ENCODE data around the gene SDK1.

The SDK1 gene

DNA sequence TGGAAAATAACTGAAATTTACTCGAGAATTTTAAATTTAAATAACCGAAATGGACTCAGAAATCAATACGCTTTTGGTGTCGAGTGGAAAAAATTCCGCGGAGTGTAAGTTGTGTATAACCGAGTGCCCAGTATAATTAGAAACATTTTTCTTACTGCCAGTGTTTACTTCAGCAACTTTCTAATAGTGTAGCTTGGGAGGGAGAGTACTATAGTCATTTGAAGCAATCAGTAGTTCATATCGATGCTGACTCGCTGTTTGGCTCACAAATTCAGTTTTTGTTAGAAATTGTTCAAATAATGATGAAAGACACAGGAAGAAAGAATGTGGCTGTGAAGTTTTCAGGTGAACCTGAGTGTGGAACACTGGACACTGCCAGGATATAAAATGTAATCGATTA lies 722.5 kb downstream of the SDK1 start:
- Mint-ChIP-seq H3K9me3 (peaks cover 5% of the 10 kb centered on the region), H3K4me3 (no peak overlapping the region), H3K4me1 (no peaks in the 10 kb centered on the region), H3K27ac (no peak overlapping the region), H3K36me3 (no peaks in the 10 kb centered on the region)
- ATAC-seq = no peak
- DNase-seq (ENCODE audit: low spot score in 2 of 2) = no peak

DNA sequence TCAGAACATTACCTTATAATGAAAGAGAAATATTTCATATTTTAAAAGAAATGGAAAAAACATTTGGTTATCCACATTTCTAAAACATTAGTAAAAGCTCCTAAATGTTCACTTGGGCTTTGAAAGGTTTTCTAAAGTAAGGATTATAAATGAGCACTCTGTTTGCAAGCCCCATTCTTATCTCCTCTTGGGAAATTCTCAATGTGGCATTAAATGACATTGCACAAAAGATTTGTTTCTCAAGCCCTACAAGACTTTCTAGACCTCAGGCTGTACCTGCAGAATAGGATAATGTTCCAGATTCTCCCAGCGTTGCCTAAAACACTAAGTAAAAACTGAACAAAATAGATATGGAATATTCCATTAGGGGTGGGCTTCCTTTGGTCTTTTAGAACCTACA lies 723.1 kb downstream of the SDK1 start:
- H3K27ac Mint-ChIP-seq = no peak overlapping the region
- no peaks in the 10 kb centered on the region for H3K36me3 Mint-ChIP-seq

DNA sequence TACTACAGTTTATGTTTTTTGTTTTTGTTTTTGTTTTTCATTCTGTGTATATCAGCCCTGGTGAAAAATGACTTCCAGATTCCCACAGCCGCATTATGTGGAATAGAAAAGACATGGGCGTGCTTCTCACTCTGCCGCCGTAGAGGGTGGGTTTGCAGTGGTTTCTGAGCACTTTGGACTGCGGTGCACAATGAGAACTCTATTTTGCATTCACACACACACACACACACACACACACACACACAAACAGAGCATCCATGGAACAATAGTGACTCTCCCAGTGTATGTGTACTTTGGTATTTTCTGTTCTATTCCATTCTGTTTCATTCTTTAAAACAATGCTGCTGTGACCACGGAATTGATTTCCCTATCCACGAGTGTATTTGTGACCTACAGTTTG lies 723.8 kb downstream of the SDK1 start:
- Mint-ChIP-seq H3K27ac (no peak overlapping the region), H3K9me3 (peaks cover 2% of the 10 kb centered on the region), H3K4me3 (no peak overlapping the region)

More for the DNA sequence above, 723.1 kb downstream of the SDK1 start:
- Mint-ChIP-seq H3K9me3 (peaks cover 2% of the 10 kb centered on the region), H3K4me3 (no peak overlapping the region), H3K4me1 (no peaks in the 10 kb centered on the region)
- ATAC-seq (no peak), DNase-seq (ENCODE audit: low spot score in 2 of 2) (no peak)

DNA sequence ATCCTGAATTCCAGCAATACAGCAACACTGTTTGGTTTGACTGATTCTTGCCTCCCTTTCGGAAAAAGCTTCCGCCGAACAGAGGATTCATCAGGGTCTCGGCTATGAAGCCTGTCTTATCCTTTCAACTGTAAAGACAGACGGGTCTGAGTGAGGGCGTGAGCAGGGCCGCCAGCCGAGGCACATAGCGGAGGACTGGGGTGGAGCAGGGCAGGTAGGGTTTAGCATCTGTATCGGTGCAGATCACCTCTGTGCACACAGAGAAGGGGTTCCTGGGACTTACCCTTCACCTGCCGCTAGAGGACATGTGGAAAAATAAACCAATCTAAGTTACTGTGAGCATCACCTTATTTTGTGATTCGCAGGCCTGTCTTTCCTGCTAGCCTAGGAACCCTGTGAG lies 724.2 kb downstream of the SDK1 start:
- no peak for DNase-seq (ENCODE audit: low spot score in 2 of 2)
- Mint-ChIP-seq H3K27ac (no peak overlapping the region), H3K36me3 (no peaks in the 10 kb centered on the region), H3K9me3 (peaks cover 2% of the 10 kb centered on the region), H3K4me1 (no peaks in the 10 kb centered on the region), H3K4me3 (no peak overlapping the region)
- ATAC-seq = no peak

More for the DNA sequence above, 723.8 kb downstream of the SDK1 start:
- ATAC-seq = no peak
- no peaks in the 10 kb centered on the region for H3K36me3 Mint-ChIP-seq
- DNase-seq (ENCODE audit: low spot score in 2 of 2) = no peak
- no peaks in the 10 kb centered on the region for H3K4me1 Mint-ChIP-seq

DNA sequence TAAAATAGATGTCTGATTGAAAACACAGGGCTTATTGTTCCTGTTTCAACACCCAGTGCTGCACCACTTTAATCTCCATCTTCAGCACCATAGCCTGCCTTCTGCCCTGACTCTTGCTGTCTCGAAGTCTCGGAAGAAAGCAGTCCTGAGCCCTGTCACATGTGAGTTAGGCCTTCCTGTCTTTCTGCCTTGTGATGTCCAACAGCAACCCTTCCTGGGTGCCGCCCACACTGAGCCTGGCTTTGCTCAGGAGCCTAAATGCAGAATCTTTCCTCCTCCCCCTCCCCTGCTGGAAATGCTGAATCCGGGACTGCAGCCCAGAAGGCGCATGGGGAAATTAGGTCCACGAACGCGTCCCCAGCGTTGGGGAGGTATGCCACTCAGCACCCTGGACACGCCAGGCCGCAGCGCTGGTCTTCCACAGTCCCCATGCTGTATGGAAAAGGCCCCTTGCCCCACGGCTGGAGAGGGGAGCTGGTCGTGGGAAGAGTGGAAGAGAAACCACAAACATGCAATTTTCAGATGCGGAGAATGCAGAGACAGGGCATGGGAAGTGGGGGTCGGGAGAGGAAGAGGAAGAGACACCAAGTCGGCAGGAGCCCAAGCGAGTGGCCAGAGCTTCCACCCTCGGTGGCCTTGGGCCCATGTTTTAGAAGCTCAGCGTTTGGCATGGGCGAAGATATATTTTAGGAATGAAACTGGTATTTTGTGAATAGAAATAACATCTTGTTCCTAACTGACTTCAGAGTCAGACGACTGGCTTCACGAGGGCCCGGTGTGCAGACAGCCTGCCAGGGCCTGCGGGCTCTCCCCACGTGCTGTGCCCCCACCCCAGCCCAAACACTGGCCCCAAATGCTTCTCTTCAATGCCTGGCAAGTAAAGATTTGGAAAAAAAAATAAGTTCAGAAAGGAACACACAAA lies 724.9 kb downstream of the SDK1 start:
- no peaks in the 10 kb centered on the region for H3K4me1 Mint-ChIP-seq

DNA sequence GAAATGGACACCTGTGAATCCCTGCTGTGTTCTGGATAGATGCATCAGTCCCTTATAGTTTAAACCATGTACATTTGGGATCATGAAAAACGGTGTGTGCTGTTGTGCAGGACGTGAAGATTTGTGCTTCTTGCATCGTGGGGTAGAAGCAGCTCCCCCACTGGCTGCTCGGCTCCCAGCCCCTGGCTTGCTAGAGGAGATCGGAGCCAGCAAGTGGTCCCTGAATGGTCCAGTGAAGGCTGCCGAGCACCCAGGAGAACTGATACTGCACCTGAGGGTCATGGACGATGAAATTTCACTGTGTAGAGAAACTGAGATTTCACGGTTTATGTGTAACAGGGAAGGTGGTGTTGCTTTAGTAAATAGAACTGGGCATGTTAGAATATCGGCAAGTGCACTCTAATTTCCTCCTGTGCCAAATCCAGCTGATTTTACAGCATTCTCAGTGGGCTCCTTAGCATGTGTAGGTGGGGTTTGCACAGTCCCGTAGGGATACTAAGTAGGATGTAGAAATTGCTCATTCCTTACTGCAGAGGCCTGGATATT lies 726.0 kb downstream of the SDK1 start:
- H3K36me3 Mint-ChIP-seq = no peaks in the 10 kb centered on the region
- H3K27ac Mint-ChIP-seq = no peak overlapping the region
- H3K9me3 Mint-ChIP-seq = no peaks in the 10 kb centered on the region
- DNase-seq (ENCODE audit: low spot score in 2 of 2) (no peak), ATAC-seq (no peak)
- H3K4me1 Mint-ChIP-seq = no peaks in the 10 kb centered on the region
- H3K4me3 Mint-ChIP-seq = no peak overlapping the region

More for the DNA sequence above, 724.9 kb downstream of the SDK1 start:
- peaks cover under 1% of the 10 kb centered on the region for H3K9me3 Mint-ChIP-seq
- DNase-seq (ENCODE audit: low spot score in 2 of 2) (no peak), ATAC-seq (no peak)
- H3K4me3 Mint-ChIP-seq = no peak overlapping the region
- H3K36me3 Mint-ChIP-seq = no peaks in the 10 kb centered on the region
- no peak overlapping the region for H3K27ac Mint-ChIP-seq

DNA sequence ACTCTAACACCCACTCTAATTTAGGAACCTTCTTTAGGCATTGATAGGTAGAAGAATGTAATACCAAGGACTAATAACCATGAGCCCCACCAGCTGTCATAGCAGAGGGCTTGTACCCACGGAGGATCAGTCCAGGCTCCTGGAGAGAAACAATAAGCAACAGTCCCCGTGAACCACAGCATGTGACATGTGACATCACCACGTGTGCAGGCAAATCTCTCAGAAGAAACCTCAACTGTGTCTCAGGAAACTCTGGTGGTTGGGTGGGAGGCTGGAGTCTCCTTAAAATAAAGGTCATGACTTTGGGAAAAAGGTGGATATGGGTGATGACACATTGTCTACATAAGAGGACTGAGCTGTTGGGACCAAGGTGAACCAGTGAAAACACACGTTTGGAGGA lies 727.2 kb downstream of the SDK1 start:
- Mint-ChIP-seq H3K4me1 (no peaks in the 10 kb centered on the region), H3K27ac (no peak overlapping the region), H3K36me3 (no peaks in the 10 kb centered on the region), H3K4me3 (no peak overlapping the region), H3K9me3 (no peaks in the 10 kb centered on the region)
- no peak for ATAC-seq
- no peak for DNase-seq (ENCODE audit: low spot score in 2 of 2)

DNA sequence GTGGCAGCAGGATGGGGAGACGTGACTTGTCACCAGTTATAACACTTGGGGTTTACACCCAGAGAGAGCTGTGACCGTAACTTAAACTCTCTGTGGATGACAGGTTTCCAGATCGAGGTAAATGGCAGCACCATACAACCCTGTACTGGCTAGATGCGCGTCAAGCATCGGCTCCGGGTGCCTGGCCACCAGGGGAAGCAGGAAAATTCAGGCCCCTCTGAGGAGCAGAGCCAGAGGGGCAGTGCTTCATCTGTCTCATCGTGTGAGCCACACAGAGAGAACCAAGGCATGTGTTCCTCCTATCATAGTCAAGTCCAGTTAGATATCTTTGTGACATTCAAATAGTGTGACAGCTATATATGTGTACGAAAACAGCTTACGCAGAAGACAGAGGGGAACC lies 728.9 kb downstream of the SDK1 start:
- DNase-seq (ENCODE audit: low spot score in 2 of 2) (no peak), ATAC-seq (no peak)
- Mint-ChIP-seq H3K27ac (no peak overlapping the region), H3K4me1 (no peaks in the 10 kb centered on the region), H3K36me3 (no peaks in the 10 kb centered on the region), H3K4me3 (no peak overlapping the region), H3K9me3 (no peaks in the 10 kb centered on the region)

DNA sequence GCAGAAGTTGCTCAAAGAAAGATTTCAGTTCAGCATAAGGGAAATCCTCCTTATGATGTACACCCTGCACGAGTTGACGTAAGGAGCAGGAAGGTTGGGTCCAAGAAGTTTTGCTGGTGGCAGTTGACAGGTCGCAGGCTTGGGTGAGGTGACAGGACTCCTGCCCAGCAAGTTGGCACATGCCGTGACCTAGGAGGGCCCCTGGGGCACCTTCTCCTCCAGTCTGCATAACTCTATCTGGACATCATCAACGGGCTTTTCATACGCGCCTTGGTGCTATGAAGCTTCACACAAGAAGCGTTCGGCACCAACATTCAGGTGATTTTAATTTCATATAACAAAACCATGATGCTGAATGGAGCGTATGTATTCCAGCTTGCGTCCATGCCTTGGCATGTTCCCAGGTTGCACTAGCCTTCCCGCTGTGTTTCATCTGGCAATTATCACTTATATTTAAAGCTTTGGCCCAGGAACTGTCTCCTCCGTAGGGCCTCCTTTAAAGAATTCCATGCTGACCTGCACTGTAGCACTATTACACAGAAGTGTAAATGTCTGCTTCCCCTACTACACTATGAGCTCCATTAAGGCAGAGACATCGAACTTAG lies 729.4 kb downstream of the SDK1 start:
- Mint-ChIP-seq H3K36me3 (no peaks in the 10 kb centered on the region), H3K27ac (no peak overlapping the region), H3K4me1 (no peaks in the 10 kb centered on the region), H3K4me3 (no peak overlapping the region), H3K9me3 (no peaks in the 10 kb centered on the region)
- no peak for ATAC-seq
- DNase-seq (ENCODE audit: low spot score in 2 of 2) = no peak

DNA sequence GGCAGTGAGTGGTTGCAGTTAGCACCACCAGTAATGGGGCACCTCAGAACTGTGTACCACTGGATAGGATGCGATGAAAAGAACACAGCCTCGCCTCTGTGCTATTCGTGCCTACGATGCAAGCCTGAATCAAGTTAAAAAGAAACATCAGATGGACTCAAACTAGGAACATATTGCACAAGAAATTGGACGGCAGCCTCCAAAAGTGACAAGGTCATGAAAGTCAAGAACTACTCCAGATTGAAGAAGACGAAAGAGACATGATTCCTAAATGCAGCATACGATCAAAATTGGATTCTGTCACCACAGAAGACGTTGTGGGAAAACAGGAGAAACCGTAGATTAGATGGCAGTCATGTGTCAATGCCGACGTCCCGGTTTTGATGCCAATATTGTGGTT lies 732.9 kb downstream of the SDK1 start:
- H3K4me1 Mint-ChIP-seq = no peaks in the 10 kb centered on the region
- ATAC-seq = no peak
- DNase-seq (ENCODE audit: low spot score in 2 of 2) = no peak
- H3K4me3 Mint-ChIP-seq = no peak overlapping the region
- H3K9me3 Mint-ChIP-seq = no peaks in the 10 kb centered on the region
- H3K36me3 Mint-ChIP-seq = no peaks in the 10 kb centered on the region
- no peak overlapping the region for H3K27ac Mint-ChIP-seq

DNA sequence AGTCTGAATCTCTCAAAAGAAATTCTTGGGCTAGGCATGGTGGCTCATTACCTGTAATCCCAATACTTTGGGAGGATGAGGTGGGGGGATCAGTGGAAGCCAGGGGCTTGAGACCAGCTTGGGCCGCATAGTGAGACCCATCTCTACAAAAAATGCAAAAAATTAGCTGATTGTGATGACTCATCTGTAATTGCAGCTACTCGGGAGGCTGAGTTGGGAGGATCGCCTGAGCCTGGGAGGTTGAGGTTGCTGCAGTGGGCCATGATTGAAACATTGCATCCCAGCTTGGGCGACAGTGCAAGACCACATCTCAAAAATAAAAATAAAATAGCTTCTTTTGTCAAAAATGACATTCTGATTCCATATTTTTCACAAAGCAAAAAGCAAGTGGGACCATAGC lies 736.3 kb downstream of the SDK1 start:
- Mint-ChIP-seq H3K9me3 (no peaks in the 10 kb centered on the region), H3K36me3 (no peaks in the 10 kb centered on the region), H3K27ac (no peak overlapping the region), H3K4me3 (no peak overlapping the region), H3K4me1 (no peaks in the 10 kb centered on the region)
- DNase-seq (ENCODE audit: low spot score in 2 of 2) = no peak
- no peak for ATAC-seq

DNA sequence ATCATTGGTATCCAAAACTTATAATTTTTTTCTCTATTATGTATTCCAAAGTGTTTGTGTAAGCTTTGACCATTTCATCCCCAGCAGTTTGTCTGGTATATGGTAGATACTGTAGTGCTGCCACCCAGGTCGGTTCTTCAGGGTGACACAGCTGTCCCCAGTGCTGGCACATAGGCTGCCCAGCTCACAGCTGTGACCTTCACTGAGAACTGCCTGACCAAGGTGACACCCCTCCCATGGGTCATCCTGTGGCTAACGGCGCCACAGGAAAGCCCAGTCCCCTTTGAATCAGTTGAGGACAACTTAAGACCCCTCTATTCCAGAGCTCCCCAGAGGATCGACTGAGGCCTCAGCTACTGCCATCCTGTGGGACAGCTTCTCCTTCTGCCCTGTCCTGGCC lies 736.8 kb downstream of the SDK1 start:
- no peaks in the 10 kb centered on the region for H3K4me1 Mint-ChIP-seq
- H3K36me3 Mint-ChIP-seq = no peaks in the 10 kb centered on the region
- DNase-seq (ENCODE audit: low spot score in 2 of 2) = peak in 1 of 2 donors; percentile 32
- H3K4me3 Mint-ChIP-seq = no peak overlapping the region
- no peaks in the 10 kb centered on the region for H3K9me3 Mint-ChIP-seq
- ATAC-seq = peak; percentile 40
- H3K27ac Mint-ChIP-seq = no peak overlapping the region

DNA sequence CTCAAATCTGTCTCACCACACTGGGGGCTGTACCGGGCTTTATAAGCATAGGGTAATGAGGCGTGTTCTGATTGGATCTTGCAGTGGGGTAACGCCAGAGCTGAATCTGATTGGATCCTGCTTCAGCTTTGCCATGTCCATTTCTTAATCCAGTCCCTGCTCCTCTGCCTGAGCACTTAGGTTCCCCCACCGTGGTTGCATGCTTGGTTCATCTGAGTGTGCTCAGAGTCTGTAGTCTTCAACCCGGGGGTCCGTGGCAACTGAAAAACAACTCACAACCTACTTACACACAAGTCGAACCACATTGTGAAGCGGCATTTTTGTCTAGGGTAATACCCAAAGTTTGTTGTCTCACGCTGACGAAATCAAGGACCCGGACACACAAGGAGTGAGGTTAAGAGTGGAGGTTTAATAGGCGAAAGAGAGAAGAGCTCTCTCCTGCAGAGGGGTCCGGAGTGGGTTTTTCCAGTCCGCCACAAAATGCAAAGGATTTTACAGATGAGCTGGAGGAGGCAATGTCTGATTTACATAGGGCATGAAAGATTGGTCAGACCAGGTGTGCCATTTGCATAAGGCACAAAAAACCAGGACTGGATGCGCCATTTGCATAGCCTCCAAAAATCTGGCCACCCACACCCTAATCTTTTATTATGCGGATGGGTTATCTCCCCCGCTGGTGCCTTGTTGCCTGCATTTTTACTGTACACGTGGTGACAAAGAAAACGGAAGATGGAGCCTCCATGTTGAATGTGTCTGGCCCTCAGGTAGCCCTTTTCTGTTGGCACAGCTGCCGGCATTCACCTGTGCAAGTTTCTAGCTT lies 739.3 kb downstream of the SDK1 start:
- Mint-ChIP-seq H3K4me3 (no peak overlapping the region), H3K27ac (no peak overlapping the region), H3K4me1 (no peaks in the 10 kb centered on the region), H3K36me3 (no peaks in the 10 kb centered on the region), H3K9me3 (no peaks in the 10 kb centered on the region)
- DNase-seq (ENCODE audit: low spot score in 2 of 2) (no peak), ATAC-seq (no peak)

DNA sequence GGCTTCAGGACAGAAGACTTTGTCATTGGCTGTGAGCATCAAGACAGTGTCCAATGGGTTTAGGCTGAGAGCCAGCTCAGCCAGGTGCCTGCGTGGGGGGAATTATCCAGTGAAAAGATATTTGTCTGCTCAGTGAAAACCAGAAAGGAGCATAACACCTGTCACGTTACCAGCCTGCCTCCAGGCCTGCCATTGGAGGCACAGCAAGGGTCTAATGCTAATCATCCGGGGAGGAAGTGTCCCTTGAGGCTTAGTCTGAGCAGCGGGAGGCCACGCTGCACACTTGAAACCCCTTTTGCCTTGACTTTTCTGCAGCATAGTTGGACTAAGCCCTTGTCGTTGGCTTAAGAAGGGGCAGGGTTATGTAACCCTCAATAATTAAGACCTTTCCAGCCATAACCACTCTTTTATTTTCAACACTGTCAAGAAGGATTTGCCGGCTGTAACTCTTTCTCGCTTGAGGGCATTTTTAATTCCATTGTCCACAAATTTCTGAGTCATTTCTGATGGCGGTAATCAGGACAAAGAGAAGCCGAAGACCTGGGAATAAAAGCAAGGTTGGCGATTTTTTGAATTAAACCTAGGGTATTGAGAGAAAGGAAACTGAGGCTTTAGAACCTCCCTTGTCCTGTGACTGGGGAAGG lies 741.5 kb downstream of the SDK1 start:
- Mint-ChIP-seq H3K27ac (no peak overlapping the region), H3K36me3 (no peaks in the 10 kb centered on the region), H3K9me3 (no peaks in the 10 kb centered on the region), H3K4me3 (no peak overlapping the region), H3K4me1 (no peaks in the 10 kb centered on the region)
- no peak for ATAC-seq
- no peak for DNase-seq (ENCODE audit: low spot score in 2 of 2)

DNA sequence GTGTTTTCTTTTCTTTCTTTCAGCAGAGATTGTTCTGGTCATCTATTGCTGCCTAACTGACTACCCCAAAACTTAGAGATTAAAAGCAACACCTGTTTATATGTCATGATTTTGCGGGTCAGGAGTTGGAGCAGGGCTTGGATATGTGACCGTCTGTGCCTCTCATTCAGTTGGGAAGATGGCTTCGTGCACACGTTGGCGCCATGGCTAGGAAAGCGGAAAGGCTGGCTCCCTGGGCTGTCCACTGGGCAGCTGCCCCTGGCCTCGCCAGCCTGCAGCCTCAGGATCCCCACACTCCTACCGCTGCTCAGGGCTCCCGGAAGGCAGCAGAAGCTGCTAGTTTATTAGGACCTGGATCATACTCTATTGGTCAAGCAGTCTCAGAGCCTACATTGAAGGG lies 742.9 kb downstream of the SDK1 start:
- Mint-ChIP-seq H3K9me3 (no peaks in the 10 kb centered on the region), H3K4me3 (no peak overlapping the region), H3K27ac (no peak overlapping the region), H3K36me3 (no peaks in the 10 kb centered on the region), H3K4me1 (no peaks in the 10 kb centered on the region)
- DNase-seq (ENCODE audit: low spot score in 2 of 2) (no peak), ATAC-seq (no peak)

All from stimulated activated effector memory CD8-positive, alpha-beta T cell treated with anti-CD3 and anti-CD28 coated beads, Interleukin-12 subunit alpha, Interleukin-12 subunit beta, amount 100 ng/mL, for 72 hours (primary cell).